Mucosa of descending colon (tissue), 3 donors: Measurements from ENCODE around the gene HDAC4. TPM values are rescaled to one million over a fixed set of nuclear protein-coding genes. Genes with fewer than 3 reads are reported as not detected.
A peak's percentile ranks its signal among the peaks of the same experiment; 100 is the strongest.

Source experiments
- ATAC-seq: fragments of 200-7000 bp; cut with Tn5 transposase; one replicate; pipeline ENCODE4 v1.9.1; 2020; ENCODE audit warnings: mild to moderate bottlenecking, moderate library complexity
- DNase-seq, 3 donors: peaks; one replicate each; pipeline ENCODE4 v3.0.0-alpha.2; 2020
- H3K36me3 ChIP-seq: fragments of 200-600 bp; one replicate; pipeline ENCODE4 v1.8.0; 2021; ENCODE audit warnings: low read depth, mild to moderate bottlenecking
- H3K4me1 ChIP-seq: fragments of 200-600 bp; one replicate; pipeline ENCODE4 v1.8.0; 2021; ENCODE audit warnings: low read depth, mild to moderate bottlenecking
- H3K4me3 ChIP-seq: fragments of 200-600 bp; one replicate; pipeline ENCODE4 v1.8.0; 2021; ENCODE audit warnings: mild to moderate bottlenecking
- H3K9me3 ChIP-seq: fragments of 200-600 bp; one replicate; pipeline ENCODE4 v1.8.0; 2021; ENCODE audit warnings: mild to moderate bottlenecking
- CTCF ChIP-seq: fragments of 200-600 bp; IDR thresholded peaks from one replicate; pipeline ENCODE4 v1.8.0; 2022; ENCODE audit warnings: antibody characterized with exemption, mild to moderate bottlenecking
- intact Hi-C, 2 donors: fragments of 100-400 bp; cut with DNase I in 1 of 2; cut with micrococcal nuclease in 1 of 2; formaldehyde crosslinking; loops; one replicate each; pipeline versions ENCODE4 v1.11.0 to v1.11.1; 2022; cut with DNase I, micrococcal nuclease
- total RNA-seq, 3 donors: library from RNA; stranded (reverse); fragmentation: NEBNext Ultra II Directional in 2 of 3; extraction: Animal tissue kit (Norgen Biotek cat#: 25700) in 2 of 3; gene quantifications; one replicate each; pipeline versions ENCODE4 v1.2.1 to v1.2.4, GENCODE V29; 2021 to 2023
- donor health status: DM: no; HTN: no; CAD: no; lungs with moderate emphysema.
- donor health status: DM: no; HTN: no; CAD: no.
- donor health status: DM: no; HTN: yes; CAD: no.

Gene HDAC4
- total RNA-seq, 3 donors from 2014 or later, result 41.4 to 147 (median 44.0) TPM

- Histone ChIP-seq H3K9me3 (no peaks in the 10 kb centered on the region), H3K36me3 (no peaks in the 10 kb centered on the region), H3K4me3 (no peak overlapping the region), H3K4me1 (no peaks in the 10 kb centered on the region)
- no peak for ATAC-seq
- intact Hi-C loops, result no loop called here
- TF ChIP-seq CTCF, result no peak
- DNase-seq, result peak in 1 of 3 donors; percentile 8
Observed at GRCh38 chr2:239383036-239383758, 17.6 kb downstream of the HDAC4 start.

GRCh38 chr2:239382384-239382880 is 18.4 kb downstream of the HDAC4 start:
- Histone ChIP-seq H3K4me3 (no peak overlapping the region), H3K36me3 (no peaks in the 10 kb centered on the region), H3K9me3 (no peaks in the 10 kb centered on the region), H3K4me1 (no peaks in the 10 kb centered on the region)
- ATAC-seq (no peak), DNase-seq (peak in 1 of 3 donors; percentile 12)
- intact Hi-C loops, result no loop called here
- no peak for TF ChIP-seq CTCF

GRCh38 chr2:239381709-239382134 is 19.1 kb downstream of the HDAC4 start:
- intact Hi-C loops, result no loop called here
- ATAC-seq (peak; percentile 11), DNase-seq (peak in 1 of 3 donors; percentile 16)
- no peaks in the 10 kb centered on the region for H3K36me3 ChIP-seq
- TF ChIP-seq CTCF, result no peak
- no peaks in the 10 kb centered on the region for H3K9me3 ChIP-seq
- H3K4me1 ChIP-seq, result no peaks in the 10 kb centered on the region
- no peak overlapping the region for H3K4me3 ChIP-seq

DNA sequence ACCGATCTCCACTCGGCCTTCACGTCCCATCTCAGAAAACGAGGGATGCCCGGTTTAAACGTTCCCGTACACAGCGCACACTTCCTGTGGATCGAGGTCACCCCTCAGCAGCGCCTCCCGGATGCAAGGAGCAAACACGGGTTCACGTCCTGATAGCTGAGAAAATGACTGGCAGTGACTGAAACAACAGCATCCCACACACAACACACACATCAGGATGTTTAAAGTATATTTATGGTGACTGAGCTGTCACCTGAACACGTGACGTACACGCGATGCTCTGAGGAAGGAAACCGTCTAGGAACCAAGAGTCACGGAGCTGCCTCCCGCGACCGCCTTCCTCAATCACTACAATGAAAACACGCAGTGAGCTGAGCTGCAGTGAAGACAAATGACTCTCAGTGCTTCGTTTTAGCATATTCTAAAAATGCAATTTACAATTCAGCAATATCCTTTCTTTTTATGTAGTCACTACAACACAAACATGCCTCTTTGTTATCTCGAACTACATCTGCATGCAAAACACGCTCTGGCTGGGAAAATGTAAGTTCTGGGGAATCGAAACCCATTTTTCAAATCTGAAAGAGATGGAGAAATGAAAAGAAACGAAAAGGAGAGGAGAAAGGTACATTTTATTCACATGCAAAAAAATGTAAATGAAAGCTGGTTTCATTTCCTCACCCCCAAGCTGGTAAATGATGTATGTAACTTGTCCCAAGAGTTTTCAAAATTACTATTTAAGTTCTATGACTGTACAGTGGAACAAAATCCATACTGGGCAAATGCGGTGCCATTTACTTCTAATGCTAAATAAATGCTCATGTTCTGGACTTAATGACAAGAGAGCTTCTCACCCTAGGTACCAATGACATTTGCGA is 19.8 kb downstream of the HDAC4 start:
- Histone ChIP-seq H3K36me3 (no peaks in the 10 kb centered on the region), H3K4me1 (no peaks in the 10 kb centered on the region), H3K4me3 (no peak overlapping the region), H3K9me3 (no peaks in the 10 kb centered on the region)
- no peak for TF ChIP-seq CTCF
- ATAC-seq, result peak; percentile 55
- intact Hi-C loops, result no loop called here
- DNase-seq, result peak in 2 of 3 donors; percentile 31 to 34

- DNase-seq (peak in 1 of 3 donors; percentile 25), ATAC-seq (no peak)
- intact Hi-C loops, result no loop called here
- Histone ChIP-seq H3K36me3 (no peaks in the 10 kb centered on the region), H3K4me3 (no peak overlapping the region), H3K9me3 (no peaks in the 10 kb centered on the region), H3K4me1 (no peaks in the 10 kb centered on the region)
- no peak for TF ChIP-seq CTCF
Observed at GRCh38 chr2:239379641-239380170, 21.1 kb downstream of the HDAC4 start.
